Esophagus squamous epithelium (tissue), 5 donors: Measurements from ENCODE around the gene DDX17. TPM values are rescaled to one million over a fixed set of nuclear protein-coding genes. Genes with fewer than 3 reads are reported as not detected.

Experiments
- DNase-seq: peaks from one replicate; lab custom pipeline; 2025; lab: John Stamatoyannopoulos, UW
- H3K27ac ChIP-seq, 4 donors: fragments of 200-600 bp; sonication (generic); one replicate each; pipeline ENCODE4 v1.5.1; 2016 to 2019; ENCODE audit warnings: mild to moderate bottlenecking in 1 of 4
- H3K27me3 ChIP-seq, 4 donors: fragments of 200-600 bp; sonication (generic); 1 replicate in 3 of 4; 2 replicates in 1 of 4; pipeline versions ENCODE4 v1.5.1 to v1.6.0; 2017 to 2021; ENCODE audit warnings: antibody characterized with exemption in 1 of 4
- H3K36me3 ChIP-seq, 3 donors: fragments of 200-600 bp; sonication (generic); one replicate each; pipeline ENCODE4 v1.5.1; 2016 to 2019
- H3K4me1 ChIP-seq, 3 donors: fragments of 200-600 bp; sonication (generic); one replicate each; pipeline ENCODE4 v1.5.1; 2017 to 2019
- H3K4me3 ChIP-seq, 4 donors: fragments of 200-600 bp; sonication (generic); 1 replicate in 3 of 4; 2 replicates in 1 of 4; pipeline ENCODE4 v1.5.1; 2016 to 2019; ENCODE audit warnings: mild to moderate bottlenecking in 2 of 4, moderate library complexity in 1 of 4
- H3K9me3 ChIP-seq, 3 donors: fragments of 200-600 bp; sonication (generic); one replicate each; pipeline ENCODE4 v1.5.1; 2016 to 2019
- CTCF ChIP-seq, 6 experiments: fragments of 450-650 bp in 4 of 6; fragments of 200-600 bp in 2 of 6; sonication (generic) in 2 of 6; IDR thresholded peaks; one replicate each; pipeline ENCODE4 v1.5.1; 2016 to 2019; ENCODE audit warnings: antibody characterized with exemption in 6 of 6, mild to moderate bottlenecking in 4 of 6, moderate library complexity in 4 of 6
- POLR2A ChIP-seq, 4 donors: fragments of 450-650 bp; IDR thresholded peaks; one replicate each; pipeline ENCODE4 v1.6.1; 2017; ENCODE audit warnings: antibody characterized with exemption in 4 of 4, mild to moderate bottlenecking in 4 of 4, moderate library complexity in 3 of 4
- WGBS, 2 donors: methylation state at CpG; one replicate each; pipeline ENCODE4 v1.1.5; 2018; 5-methylcytosine and 5-hydroxymethylcytosine counted together
- intact Hi-C: fragments of 100-400 bp; cut with DNase I; formaldehyde crosslinking; loops from one replicate; pipeline ENCODE4 v1.15.0; 2022
- total RNA-seq, 4 donors: library from RNA; depleted of rRNA; stranded (reverse); fragments of >200 nt; gene quantifications; one replicate each; pipeline ENCODE4 v1.1.0, GENCODE V29; 2016
- donor health status: DM: yes; HTN: yes; CAD: no.

The DDX17 gene
- total RNA-seq, 4 donors from 2014 or later = 164 to 498 (median 214) TPM

GRCh38 chr22:38518620-38519019 is 12.5 kb upstream of the DDX17 start:
- DNase-seq = no peak
- WGBS, 2 donors = 78 to 86% methylated on average over 4 of the region's 4 CpGs
- Histone ChIP-seq H3K27ac (no peak overlapping the region), H3K4me1 (no peaks in the 10 kb centered on the region), H3K36me3 (no peaks in the 10 kb centered on the region), H3K9me3 (no peaks in the 10 kb centered on the region), H3K4me3 (no peak overlapping the region), H3K27me3 (no peaks in the 10 kb centered on the region)
- no peak for TF ChIP-seq CTCF (IDR thresholded peaks at IDR 0.05)
- intact Hi-C loops = no loop called here

GRCh38 chr22:38513063-38513462 is 7.0 kb upstream of the DDX17 start:
- Histone ChIP-seq H3K4me3 (no peak overlapping the region), H3K36me3 (no peaks in the 10 kb centered on the region), H3K27me3 (no peaks in the 10 kb centered on the region), H3K27ac (no peak overlapping the region), H3K4me1 (no peaks in the 10 kb centered on the region), H3K9me3 (no peaks in the 10 kb centered on the region)
- intact Hi-C loops = no loop called here
- WGBS, 2 donors = 78 to 93% methylated on average over 1 of the region's 1 CpG
- DNase-seq = no peak
- TF ChIP-seq POLR2A (IDR thresholded peaks at IDR 0.05) (no peak), CTCF (IDR thresholded peaks at IDR 0.05) (peak in 2 of 6 experiments; percentile 7 to 14)

- no peaks in the 10 kb centered on the region for H3K9me3 ChIP-seq
- intact Hi-C loops = no loop called here
- no peak for DNase-seq
- no peak overlapping the region for H3K4me3 ChIP-seq
- no peak overlapping the region for H3K27ac ChIP-seq
- H3K4me1 ChIP-seq = peaks cover 4 to 9% (median 8%) of the 10 kb centered on the region in 3 donors
- no peaks in the 10 kb centered on the region for H3K36me3 ChIP-seq
- TF ChIP-seq CTCF (IDR thresholded peaks at IDR 0.05) (no peak), POLR2A (IDR thresholded peaks at IDR 0.05) (no peak)
- WGBS, 2 donors = 90 to 97% methylated on average over 5 of the region's 5 CpGs
- H3K27me3 ChIP-seq = no peaks in the 10 kb centered on the region
These were observed 4.4 kb upstream of the DDX17 start for GRCh38 chr22:38510416-38510970.

- 0% methylated on average over 6 to 16 of the region's 69 CpGs for WGBS, 2 donors
- no peak for DNase-seq
- intact Hi-C loops = no loop called here
- Histone ChIP-seq H3K27ac (peak overlapping the region; percentile 100), H3K27me3 (no peaks in the 10 kb centered on the region), H3K9me3 (no peaks in the 10 kb centered on the region), H3K4me1 (peaks cover 28 to 49% (median 28%) of the 10 kb centered on the region in 3 donors), H3K4me3 (peak overlapping the region; percentile 82 to 98 (median 90)), H3K36me3 (peaks cover 0 to 25% (median 0%) of the 10 kb centered on the region in 3 donors)
- TF ChIP-seq POLR2A (IDR thresholded peaks at IDR 0.05) = peak in 2 of 4 donors; percentile 60 to 68
- TF ChIP-seq CTCF (IDR thresholded peaks at IDR 0.05) = no peak
These were observed 482 bp downstream of the DDX17 start for GRCh38 chr22:38505541-38506117.

GRCh38 chr22:38504731-38505540 is 1.2 kb downstream of the DDX17 start:
- H3K27me3 ChIP-seq = no peaks in the 10 kb centered on the region
- no peak for DNase-seq
- peaks cover 5 to 32% (median 6%) of the 10 kb centered on the region in 3 donors for H3K36me3 ChIP-seq
- intact Hi-C loops = no loop called here
- peaks cover 28 to 54% (median 28%) of the 10 kb centered on the region in 3 donors for H3K4me1 ChIP-seq
- WGBS, 2 donors = 0% methylated on average over 14 to 35 of the region's 35 CpGs
- no peaks in the 10 kb centered on the region for H3K9me3 ChIP-seq
- peak overlapping the region; percentile 82 to 98 (median 90) for H3K4me3 ChIP-seq
- peak overlapping the region; percentile 100 for H3K27ac ChIP-seq
- TF ChIP-seq POLR2A (IDR thresholded peaks at IDR 0.05) (peak in 1 of 4 donors; percentile 24), CTCF (IDR thresholded peaks at IDR 0.05) (no peak)
